Smooth muscle cell (in vitro differentiated cells): ENCODE data around the gene CUL4A. TPM values are rescaled to one million over a fixed set of nuclear protein-coding genes. Genes with fewer than 3 reads are reported as not detected.
"Not testable (repeated sequence)": the region's sequence is repeated elsewhere in the genome, so short reads cannot be mapped to it uniquely, and the experiment has no call there.

ENCODE experiments used
- DNase-seq: peaks from one replicate; lab custom pipeline; 2025; ENCODE audit not compliant: unreplicated experiment; lab: John Stamatoyannopoulos, UW
- H2AFZ ChIP-seq: fragments of 200-600 bp; sonication (generic); 2 replicates; pipeline ENCODE4 v1.6.0; 2016; ENCODE audit warnings: antibody characterized with exemption, low read depth, mild to moderate bottlenecking
- H3F3A ChIP-seq: fragments of 200-600 bp; sonication (generic); 2 replicates; pipeline ENCODE4 v1.6.0; 2017; ENCODE audit warnings: antibody characterized with exemption, low read depth
- H3K27ac ChIP-seq: fragments of 200-600 bp; sonication (generic); 2 replicates; pipeline ENCODE4 v1.5.1; 2016; ENCODE audit warnings: low read depth, mild to moderate bottlenecking
- H3K27me3 ChIP-seq: fragments of 200-600 bp; sonication (generic); 2 replicates; pipeline ENCODE4 v1.6.1; 2016; ENCODE audit warnings: low read depth, mild to moderate bottlenecking
- H3K36me3 ChIP-seq: fragments of 200-600 bp; sonication (generic); 2 replicates; pipeline ENCODE4 v1.5.1; 2016; ENCODE audit warnings: low read depth
- H3K4me1 ChIP-seq: fragments of 200-600 bp; sonication (generic); 2 replicates; pipeline ENCODE4 v1.5.1; 2016; ENCODE audit warnings: low read depth
- H3K4me2 ChIP-seq: fragments of 200-600 bp; sonication (generic); 2 replicates; pipeline ENCODE4 v1.6.0; 2016; ENCODE audit warnings: mild to moderate bottlenecking
- H3K4me3 ChIP-seq: fragments of 200-600 bp; sonication (generic); 2 replicates; pipeline ENCODE4 v1.5.1; 2016; ENCODE audit warnings: mild to moderate bottlenecking
- H3K79me2 ChIP-seq: fragments of 200-600 bp; sonication (generic); 2 replicates; pipeline ENCODE4 v1.6.0; 2016; ENCODE audit warnings: low read depth, mild to moderate bottlenecking
- H3K9ac ChIP-seq: fragments of 200-600 bp; sonication (generic); 2 replicates; pipeline ENCODE4 v1.6.0; 2016; ENCODE audit warnings: low read depth
- H3K9me3 ChIP-seq: fragments of 200-600 bp; sonication (generic); replicated peaks from 2 replicates; pipeline ENCODE4 v1.5.1; 2016; ENCODE audit warnings: low read depth
- H4K20me1 ChIP-seq: fragments of 200-600 bp; sonication (generic); 2 replicates; pipeline ENCODE4 v1.6.0; 2016; ENCODE audit warnings: low read depth
- CTCF ChIP-seq: fragments of 200-600 bp; sonication (generic); IDR thresholded peaks from 2 replicates; pipeline ENCODE4 v1.5.1; 2017; ENCODE audit warnings: borderline replicate concordance, mild to moderate bottlenecking, antibody characterized with exemption; ENCODE audit not compliant: insufficient read depth, poor library complexity, severe bottlenecking
- WGBS: methylation state at CpG from one replicate; pipeline ENCODE4 v1.1.7; 2016; ENCODE audit warnings: low lambda C conversion rate; 5-methylcytosine and 5-hydroxymethylcytosine counted together
- polyA plus RNA-seq: library from polyadenylated mRNA; unstranded; fragments of >200 nt; fragmentation: Nextera tagmentation; extraction: Ambion mirVana; gene quantifications from 2 replicates; pipeline ENCODE4 v1.2.1, GENCODE V29; 2016
- total RNA-seq: library from RNA; depleted of rRNA; stranded (reverse); fragments of >200 nt; gene quantifications from 2 replicates; pipeline ENCODE4 v1.2.3, GENCODE V29; 2014

The CUL4A gene
- total and polyA plus RNA-seq, 2 experiments from 2014 or later = 40.3 to 62.7 TPM

GRCh38 chr13:113258321-113259054 lies 49.1 kb downstream of the CUL4A start:
- Histone ChIP-seq H3F3A (no peaks in the 10 kb centered on the region), H3K4me1 (no peaks in the 10 kb centered on the region), H3K4me3 (no peak overlapping the region), H3K27ac (no peak overlapping the region), H3K36me3 (peaks cover 43% of the 10 kb centered on the region), H3K4me2 (no peak overlapping the region), H2AFZ (no peak overlapping the region), H4K20me1 (no peaks in the 10 kb centered on the region), H3K27me3 (no peaks in the 10 kb centered on the region), H3K9ac (no peak overlapping the region), H3K79me2 (no peaks in the 10 kb centered on the region), H3K9me3 (no peaks in the 10 kb centered on the region)
- no peak for TF ChIP-seq CTCF
- DNase-seq = no peak
- WGBS = 97% methylated on average over 5 of the region's 5 CpGs

GRCh38 chr13:113260996-113261395 lies 51.6 kb downstream of the CUL4A start:
- Histone ChIP-seq H3K36me3 (peaks cover 31% of the 10 kb centered on the region), H3K4me2 (no peak overlapping the region), H2AFZ (no peak overlapping the region), H3K9ac (no peak overlapping the region), H3K79me2 (no peaks in the 10 kb centered on the region), H4K20me1 (no peaks in the 10 kb centered on the region), H3K4me3 (no peak overlapping the region), H3K27me3 (no peaks in the 10 kb centered on the region), H3K4me1 (no peaks in the 10 kb centered on the region), H3K9me3 (no peaks in the 10 kb centered on the region), H3F3A (no peaks in the 10 kb centered on the region), H3K27ac (no peak overlapping the region)
- DNase-seq = no peak
- TF ChIP-seq CTCF = no peak
- WGBS = 92% methylated on average over 13 of the region's 13 CpGs

- H3K4me1 ChIP-seq, H3K27ac ChIP-seq, H3K9me3 ChIP-seq, H4K20me1 ChIP-seq, H3K79me2 ChIP-seq, H3K4me3 ChIP-seq, DNase-seq, H3K4me2 ChIP-seq, H3K9ac ChIP-seq, H2AFZ ChIP-seq, H3K27me3 ChIP-seq, H3F3A ChIP-seq: not testable (repeated sequence)
- peaks cover 16% of the 10 kb centered on the region for H3K36me3 ChIP-seq
- 95% methylated on average over 14 of the region's 14 CpGs for WGBS
Measured at GRCh38 chr13:113263016-113263415, 53.6 kb downstream of the CUL4A start.

GRCh38 chr13:113267642-113268405 lies 58.4 kb downstream of the CUL4A start:
- no peaks in the 10 kb centered on the region for H3K36me3 ChIP-seq
- H3K27ac ChIP-seq = no peak overlapping the region
- H3K4me1 ChIP-seq = no peaks in the 10 kb centered on the region
- no peaks in the 10 kb centered on the region for H3K27me3 ChIP-seq
- no peaks in the 10 kb centered on the region for H3K9me3 ChIP-seq
- no peak for DNase-seq
- TF ChIP-seq CTCF = no peak
- H3K9ac ChIP-seq = no peak overlapping the region
- H4K20me1 ChIP-seq = no peaks in the 10 kb centered on the region
- no peak overlapping the region for H3K4me2 ChIP-seq
- no peak overlapping the region for H3K4me3 ChIP-seq
- H3F3A ChIP-seq = no peaks in the 10 kb centered on the region
- no peak overlapping the region for H2AFZ ChIP-seq
- WGBS = 96% methylated on average over 20 of the region's 20 CpGs
- H3K79me2 ChIP-seq = no peaks in the 10 kb centered on the region
